Caco-2 (cell line): ENCODE measurements around the gene SLF2. TPM values are rescaled to one million over a fixed set of nuclear protein-coding genes. Genes with fewer than 3 reads are reported as not detected.
A peak's percentile ranks its signal among the peaks of the same experiment; 100 is the strongest.

Experiments
- BruUV-seq: library from RNA; stranded (reverse); fragments of 400-500 nt; replicated peaks from 2 replicates; lab custom pipeline; 2021; lab: Mats Ljungman, UMichigan
- CTCF ChIA-PET: fragments of 300-600 bp; sonication (Branson Sonifier 250); formaldehyde crosslinking; loops from one replicate; lab custom pipeline; 2022; ENCODE audit warnings: antibody characterized with exemption; lab: Charles Lee
- POLR2A ChIA-PET: fragments of 300-600 bp; sonication (Branson Sonifier 250); formaldehyde crosslinking; loops from one replicate; lab custom pipeline; 2022; ENCODE audit warnings: antibody characterized with exemption; lab: Charles Lee
- DNase-seq, 2 experiments: peaks; one replicate each; pipeline versions ENCODE4 v3.0.0 to v3.0.0-alpha.2; 2020 to 2022
- H3K27me3 ChIP-seq: replicated peaks from 2 replicates; pipeline ENCODE4 v1.6.0; 2011; ENCODE audit warnings: low read length; ENCODE audit not compliant: control insufficient read depth, insufficient read depth
- H3K36me3 ChIP-seq: 2 replicates; pipeline ENCODE4 v1.5.1; 2011; ENCODE audit warnings: low read length; ENCODE audit not compliant: control insufficient read depth, insufficient read depth
- H3K4me1 ChIP-seq: fragments of 250-450 bp; sonication (Bioruptor Pico); 2 replicates; pipeline ENCODE4 v1.5.1; 2020; ENCODE audit warnings: mild to moderate bottlenecking
- H3K4me3 ChIP-seq: 2 replicates; pipeline ENCODE4 v1.5.1; 2011; ENCODE audit warnings: low read depth, mild to moderate bottlenecking, control low read depth, low read length
- H3K9me3 ChIP-seq: fragments of 250-450 bp; sonication (Bioruptor Pico); 2 replicates; pipeline ENCODE4 v1.5.1; 2020; ENCODE audit warnings: mild to moderate bottlenecking, moderate library complexity
- H3K27ac Mint-ChIP-seq: one replicate; pipeline ENCODE4 v1.8.0; 2022; ENCODE audit warnings: mixed read lengths; ENCODE audit not compliant: unreplicated experiment
- H3K27me3 Mint-ChIP-seq: one replicate; pipeline ENCODE4 v1.8.0; 2022; ENCODE audit warnings: mixed read lengths; ENCODE audit not compliant: insufficient read depth, unreplicated experiment
- H3K36me3 Mint-ChIP-seq: one replicate; pipeline ENCODE4 v1.8.0; 2022; ENCODE audit warnings: mild to moderate bottlenecking, mixed read lengths; ENCODE audit not compliant: insufficient read depth, unreplicated experiment
- H3K4me1 Mint-ChIP-seq: one replicate; pipeline ENCODE4 v1.8.0; 2022; ENCODE audit warnings: low read depth, mixed read lengths; ENCODE audit not compliant: unreplicated experiment
- H3K4me3 Mint-ChIP-seq: one replicate; pipeline ENCODE4 v1.8.0; 2022; ENCODE audit warnings: mild to moderate bottlenecking, moderate library complexity, mixed read lengths; ENCODE audit not compliant: unreplicated experiment
- H3K9me3 Mint-ChIP-seq: one replicate; pipeline ENCODE4 v1.8.0; 2022; ENCODE audit warnings: mixed read lengths; ENCODE audit not compliant: unreplicated experiment
- CTCF ChIP-seq, 2 experiments: fragments of 200-600 bp in 1 of 2; IDR thresholded peaks; 1 replicate in 1 of 2; 2 replicates in 1 of 2; pipeline versions ENCODE4 v1.5.1 to v1.8.0; 2011 to 2022; ENCODE audit warnings: antibody characterized with exemption in 1 of 2, control low read depth in 1 of 2, inconsistent platforms in 1 of 2, low read depth in 1 of 2, low read length in 1 of 2, mild to moderate bottlenecking in 1 of 2, moderate library complexity in 1 of 2; ENCODE audit not compliant: insufficient read depth in 1 of 2, severe bottlenecking in 1 of 2, unreplicated experiment in 1 of 2
- intact Hi-C: fragments of 100-400 bp; cut with micrococcal nuclease; formaldehyde crosslinking; loops from one replicate; pipeline ENCODE4 v1.10.0; 2022; ENCODE audit not compliant: unreplicated experiment
- total RNA-seq: library from RNA; stranded (reverse); gene quantifications from 2 replicates; pipeline ENCODE4 v1.2.3, GENCODE V29; 2022

Gene SLF2
- total RNA-seq, 1 experiment from 2014 or later, result 25.2 TPM

- no peak overlapping the region for H3K4me3 ChIP-seq
- H3K9me3 Mint-ChIP-seq, result no peaks in the 10 kb centered on the region
- ChIA-PET POLR2A (no interaction called here), CTCF (interaction anchor here (0.5 to 0.6 kb wide), 3 partner anchors 19 to 189 kb away, joined by 3 to 8 read pairs (median 4); no protein-coding TSS in a partner anchor)
- intact Hi-C loops, result no loop called here
- no TSS peak for BruUV-seq
- no peaks in the 10 kb centered on the region for H3K27me3 ChIP-seq
- H3K4me1 ChIP-seq, result no peaks in the 10 kb centered on the region
- H3K4me3 Mint-ChIP-seq, result no peak overlapping the region
- no peaks in the 10 kb centered on the region for H3K27me3 Mint-ChIP-seq
- no peaks in the 10 kb centered on the region for H3K9me3 ChIP-seq
- DNase-seq, result no peak
- H3K36me3 Mint-ChIP-seq, result no peaks in the 10 kb centered on the region
- H3K4me1 Mint-ChIP-seq, result peaks cover 3% of the 10 kb centered on the region
- TF ChIP-seq CTCF (IDR thresholded peaks at IDR 0.05; ENCODE audit: insufficient read depth in 1 of 2, low read depth in 1 of 2, low read length in 1 of 2, severe bottlenecking in 1 of 2, unreplicated experiment in 1 of 2), result no peak
- H3K27ac Mint-ChIP-seq, result no peak overlapping the region
- H3K36me3 ChIP-seq, result no peaks in the 10 kb centered on the region; the same call in 1 of the 2 replicates
Measured at GRCh38 chr10:100869399-100869798, 43.4 kb upstream of the SLF2 start.

DNA sequence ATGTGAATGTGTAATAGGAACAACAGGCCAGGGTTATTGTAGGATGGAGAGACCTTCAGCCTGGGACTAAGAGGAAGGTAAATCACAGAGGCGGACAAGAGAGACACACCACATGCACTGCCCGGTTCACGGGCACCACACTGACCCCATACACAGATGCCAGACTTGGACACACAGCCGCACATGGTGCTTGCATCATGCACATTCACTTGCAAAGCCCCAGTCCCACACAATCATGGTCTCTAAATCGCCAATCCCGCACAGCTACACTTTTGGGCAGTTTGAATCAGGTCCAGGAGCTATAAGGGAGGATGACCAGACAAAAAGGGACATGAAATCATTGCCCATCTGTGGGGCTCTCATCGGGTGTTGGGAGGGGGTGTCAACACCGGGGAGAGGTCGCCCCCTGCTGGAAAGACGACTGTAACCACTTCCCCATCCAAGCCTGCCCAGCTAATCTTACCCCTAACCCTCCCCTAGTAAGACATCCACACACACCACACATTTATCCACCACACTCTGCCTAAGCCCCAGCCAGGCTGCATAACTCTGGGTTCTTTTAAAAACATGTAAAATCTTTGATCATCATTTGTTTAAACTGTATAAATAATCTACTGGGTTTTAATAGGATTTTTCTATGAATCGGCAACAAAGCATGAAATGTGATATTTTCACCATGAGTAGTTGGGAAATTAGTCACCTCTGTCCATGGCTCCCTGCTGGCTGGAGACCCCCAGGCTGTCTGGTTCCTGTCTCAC lies 40.5 kb upstream of the SLF2 start:
- peak; percentile 63 for TF ChIP-seq CTCF (IDR thresholded peaks at IDR 0.05; ENCODE audit: insufficient read depth in 1 of 2, low read depth in 1 of 2, low read length in 1 of 2, severe bottlenecking in 1 of 2, unreplicated experiment in 1 of 2)
- intact Hi-C loops, result no loop called here
- no peak overlapping the region for H3K4me3 Mint-ChIP-seq
- H3K4me1 Mint-ChIP-seq, result peaks cover 28% of the 10 kb centered on the region
- H3K9me3 Mint-ChIP-seq, result no peaks in the 10 kb centered on the region
- Histone ChIP-seq H3K27me3 (no peaks in the 10 kb centered on the region), H3K4me3 (no peak overlapping the region), H3K4me1 (peaks cover 22% of the 10 kb centered on the region), H3K36me3 (no peaks in the 10 kb centered on the region), H3K9me3 (no peaks in the 10 kb centered on the region)
- H3K27me3 Mint-ChIP-seq, result no peaks in the 10 kb centered on the region
- POLR2A ChIA-PET, result interaction anchor here (1.0 kb wide), 1 partner anchor 337 kb away, joined by 6 read pairs; the partner anchor contains the start of gene HIF1AN
- H3K27ac Mint-ChIP-seq, result no peak overlapping the region
- no peaks in the 10 kb centered on the region for H3K36me3 Mint-ChIP-seq
- DNase-seq, result peak; percentile 58 to 71
- no TSS peak for BruUV-seq
- CTCF ChIA-PET, result interaction anchor here (0.6 to 1.2 kb wide), 5 partner anchors 87 to 1116 kb away, joined by 3 to 4 read pairs (median 3); no protein-coding TSS in a partner anchor

- ChIA-PET CTCF (interaction anchor here (0.6 kb wide), 1 partner anchor 159 kb away, joined by 6 read pairs; no protein-coding TSS in a partner anchor), POLR2A (no interaction called here)
- no peak for TF ChIP-seq CTCF (IDR thresholded peaks at IDR 0.05; ENCODE audit: insufficient read depth in 1 of 2, low read depth in 1 of 2, low read length in 1 of 2, severe bottlenecking in 1 of 2, unreplicated experiment in 1 of 2)
- H3K36me3 Mint-ChIP-seq, result no peaks in the 10 kb centered on the region
- Histone ChIP-seq H3K4me1 (peaks cover 33% of the 10 kb centered on the region), H3K27me3 (no peaks in the 10 kb centered on the region), H3K4me3 (no peak overlapping the region), H3K9me3 (no peaks in the 10 kb centered on the region), H3K36me3 (no peaks in the 10 kb centered on the region)
- no TSS peak for BruUV-seq
- no peak overlapping the region for H3K4me3 Mint-ChIP-seq
- DNase-seq, result no peak
- no peaks in the 10 kb centered on the region for H3K9me3 Mint-ChIP-seq
- H3K4me1 Mint-ChIP-seq, result peaks cover 39% of the 10 kb centered on the region
- H3K27ac Mint-ChIP-seq, result no peak overlapping the region
- intact Hi-C loops, result no loop called here
- no peaks in the 10 kb centered on the region for H3K27me3 Mint-ChIP-seq
Measured at GRCh38 chr10:100873146-100873826, 39.5 kb upstream of the SLF2 start.
